Activated CD8-positive, alpha-beta memory T cell treated with anti-CD3 and anti-CD28 coated beads for 4 hours (primary cell): ENCODE data around the gene AQP12B.
"Not testable (repeated sequence)": the region's sequence is repeated elsewhere in the genome, so short reads cannot be mapped to it uniquely, and the experiment has no call there.

Experiments used
- DNase-seq, 2 donors: peaks; one replicate each; pipeline ENCODE4 v3.0.0-alpha.2; 2020; ENCODE audit warnings: low read depth in 2 of 2

The AQP12B gene

GRCh38 chr2:240683329-240683979, 769 bp upstream of the AQP12B start:
- DNase-seq, result not testable (repeated sequence)

GRCh38 chr2:240680185-240680584, 2.5 kb downstream of the AQP12B start:
- DNase-seq, result not testable (repeated sequence)

- not testable (repeated sequence) for DNase-seq
These were observed 3.8 kb downstream of the AQP12B start for GRCh38 chr2:240678909-240679308.

- DNase-seq, result not testable (repeated sequence)
These were observed 4.6 kb downstream of the AQP12B start for GRCh38 chr2:240678043-240678442.

- not testable (repeated sequence) for DNase-seq
These were observed 7.3 kb downstream of the AQP12B start for GRCh38 chr2:240675345-240675744.

GRCh38 chr2:240674461-240675184, 8.1 kb downstream of the AQP12B start:
- DNase-seq, result not testable (repeated sequence)

- no peak for DNase-seq
These were observed 9.9 kb downstream of the AQP12B start for GRCh38 chr2:240672701-240673190.

- DNase-seq, result no peak
These were observed 10.5 kb downstream of the AQP12B start for GRCh38 chr2:240672076-240672700.

- no peak for DNase-seq
These were observed 11.7 kb downstream of the AQP12B start for GRCh38 chr2:240670950-240671349.

GRCh38 chr2:240670402-240670801, 12.3 kb downstream of the AQP12B start:
- DNase-seq, result no peak

GRCh38 chr2:240664622-240665021, 18.1 kb downstream of the AQP12B start:
- DNase-seq, result no peak

GRCh38 chr2:240663546-240664190, 19.0 kb downstream of the AQP12B start:
- DNase-seq, result no peak

- no peak for DNase-seq
These were observed 20.0 kb downstream of the AQP12B start for GRCh38 chr2:240662681-240663080.

GRCh38 chr2:240659883-240660282, 22.8 kb downstream of the AQP12B start:
- not testable (repeated sequence) for DNase-seq

GRCh38 chr2:240655931-240656886, 26.5 kb downstream of the AQP12B start:
- DNase-seq, result no peak

- no peak for DNase-seq
These were observed 31.5 kb downstream of the AQP12B start for GRCh38 chr2:240651185-240651584.

- no peak for DNase-seq
These were observed 32.3 kb downstream of the AQP12B start for GRCh38 chr2:240650254-240650965.

- DNase-seq, result no peak
These were observed 33.4 kb downstream of the AQP12B start for GRCh38 chr2:240649331-240649730.

- DNase-seq, result no peak
These were observed 33.9 kb downstream of the AQP12B start for GRCh38 chr2:240648650-240649275.

- no peak for DNase-seq
These were observed 34.5 kb downstream of the AQP12B start for GRCh38 chr2:240648155-240648649.
